ENCODE results near the gene TRABD2B.

Gene TRABD2B

DNA sequence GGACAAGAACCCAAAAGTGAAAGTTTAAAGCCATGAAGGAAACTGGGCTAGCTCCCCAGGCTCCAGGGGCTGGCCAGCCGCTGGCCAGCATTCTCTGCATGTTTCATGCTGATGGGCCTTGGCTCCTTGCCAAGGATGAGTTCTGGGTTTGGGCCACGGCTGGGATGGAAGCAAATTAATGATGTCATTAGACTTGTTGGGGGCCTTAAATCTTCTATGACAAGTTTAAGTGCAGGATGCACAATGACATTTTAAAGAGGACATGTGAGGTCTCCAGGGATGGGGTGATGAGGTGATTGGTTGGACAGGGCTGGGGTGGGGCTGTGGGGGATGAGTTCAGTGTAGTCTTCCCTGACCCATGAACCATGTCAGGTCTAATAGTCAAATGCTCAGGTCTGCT is 199.6 kb downstream of the TRABD2B start:
- in situ Hi-C loops (cut with MboI; ENCODE audit: low pct_unique_long_range_greater_than_20kb, low sequenced_read_pairs, unreplicated experiment): no loop called here
- TF ChIP-seq, protein P1, sequence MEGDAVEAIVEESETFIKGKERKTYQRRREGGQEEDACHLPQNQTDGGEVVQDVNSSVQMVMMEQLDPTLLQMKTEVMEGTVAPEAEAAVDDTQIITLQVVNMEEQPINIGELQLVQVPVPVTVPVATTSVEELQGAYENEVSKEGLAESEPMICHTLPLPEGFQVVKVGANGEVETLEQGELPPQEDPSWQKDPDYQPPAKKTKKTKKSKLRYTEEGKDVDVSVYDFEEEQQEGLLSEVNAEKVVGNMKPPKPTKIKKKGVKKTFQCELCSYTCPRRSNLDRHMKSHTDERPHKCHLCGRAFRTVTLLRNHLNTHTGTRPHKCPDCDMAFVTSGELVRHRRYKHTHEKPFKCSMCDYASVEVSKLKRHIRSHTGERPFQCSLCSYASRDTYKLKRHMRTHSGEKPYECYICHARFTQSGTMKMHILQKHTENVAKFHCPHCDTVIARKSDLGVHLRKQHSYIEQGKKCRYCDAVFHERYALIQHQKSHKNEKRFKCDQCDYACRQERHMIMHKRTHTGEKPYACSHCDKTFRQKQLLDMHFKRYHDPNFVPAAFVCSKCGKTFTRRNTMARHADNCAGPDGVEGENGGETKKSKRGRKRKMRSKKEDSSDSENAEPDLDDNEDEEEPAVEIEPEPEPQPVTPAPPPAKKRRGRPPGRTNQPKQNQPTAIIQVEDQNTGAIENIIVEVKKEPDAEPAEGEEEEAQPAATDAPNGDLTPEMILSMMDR (IDR thresholded peaks at IDR 0.05; ENCODE audit: extremely low read depth, insufficient read depth, missing control alignments): no peak

DNA sequence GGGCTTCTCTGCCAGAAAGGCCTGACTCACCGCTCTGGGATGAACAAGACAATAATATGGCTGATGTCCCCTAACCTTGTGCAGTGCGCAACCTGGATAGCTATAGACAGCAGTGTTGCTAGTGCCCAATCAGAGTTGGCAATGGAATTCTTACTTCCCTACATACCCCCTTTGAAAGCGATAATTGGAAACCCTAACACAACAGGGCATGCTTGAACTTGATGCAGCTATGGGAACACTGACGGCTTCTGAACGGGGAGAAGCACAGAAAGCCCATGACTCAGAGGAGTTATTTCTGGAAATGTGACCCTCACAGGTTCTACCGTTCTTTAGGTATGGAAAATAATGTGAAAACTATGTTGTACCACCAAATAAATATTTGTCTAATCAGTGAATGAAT is 200.6 kb downstream of the TRABD2B start:
- TF ChIP-seq, protein P1 (IDR thresholded peaks at IDR 0.05; ENCODE audit: extremely low read depth, insufficient read depth, missing control alignments): no peak
- no peak for DNase-seq (ENCODE audit: low spot score)
- in situ Hi-C loops (cut with MboI; ENCODE audit: low pct_unique_long_range_greater_than_20kb, low sequenced_read_pairs, unreplicated experiment): no loop called here

More for the DNA sequence above, 199.6 kb downstream of the TRABD2B start:
- DNase-seq (ENCODE audit: low spot score): no peak

DNA sequence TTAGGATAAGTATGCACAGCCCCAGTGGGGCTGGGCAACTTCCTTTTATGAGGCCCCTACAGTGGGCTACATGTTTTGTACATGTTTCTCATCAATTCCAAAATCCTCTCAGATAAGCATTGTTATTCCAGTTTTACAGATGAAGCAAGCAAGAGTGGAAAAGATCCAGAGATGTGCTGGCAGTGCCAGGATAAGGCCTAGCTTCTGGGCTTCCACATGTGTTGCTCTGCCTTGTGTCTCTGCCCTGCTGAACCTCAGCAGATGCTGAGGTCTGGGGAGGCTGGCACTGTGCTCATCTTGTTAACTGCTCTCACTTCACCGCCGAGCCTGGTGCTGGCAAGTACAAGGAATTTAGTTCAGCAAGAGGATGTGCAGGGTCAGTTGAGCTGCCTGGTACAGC is 202.1 kb downstream of the TRABD2B start:
- DNase-seq (ENCODE audit: low spot score): no peak
- in situ Hi-C loops (cut with MboI; ENCODE audit: low pct_unique_long_range_greater_than_20kb, low sequenced_read_pairs, unreplicated experiment): no loop called here
- TF ChIP-seq, protein P1 (IDR thresholded peaks at IDR 0.05; ENCODE audit: extremely low read depth, insufficient read depth, missing control alignments): no peak

DNA sequence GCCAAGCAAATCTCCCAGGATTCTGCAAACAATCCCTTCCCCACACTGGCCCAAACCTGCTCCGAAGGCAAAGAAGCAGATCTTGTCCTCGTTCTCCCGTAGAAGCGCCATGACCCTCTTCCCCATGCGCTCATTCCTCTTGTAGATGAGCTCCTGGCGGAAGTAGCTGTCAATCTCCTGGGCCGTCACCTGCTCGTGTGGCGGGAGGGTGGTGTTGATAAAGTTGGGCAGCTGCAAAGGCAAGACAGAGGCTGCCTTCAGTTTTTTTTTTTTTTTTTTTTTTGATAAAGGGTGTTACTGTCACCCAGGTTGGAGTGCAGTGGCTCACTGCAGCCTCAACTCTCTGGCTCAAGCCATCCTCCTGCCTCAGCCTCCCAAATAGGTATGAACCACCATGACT is 202.7 kb downstream of the TRABD2B start:
- TF ChIP-seq, protein P1 (IDR thresholded peaks at IDR 0.05; ENCODE audit: extremely low read depth, insufficient read depth, missing control alignments): no peak
- in situ Hi-C loops (cut with MboI; ENCODE audit: low pct_unique_long_range_greater_than_20kb, low sequenced_read_pairs, unreplicated experiment): no loop called here
- no peak for DNase-seq (ENCODE audit: low spot score)

DNA sequence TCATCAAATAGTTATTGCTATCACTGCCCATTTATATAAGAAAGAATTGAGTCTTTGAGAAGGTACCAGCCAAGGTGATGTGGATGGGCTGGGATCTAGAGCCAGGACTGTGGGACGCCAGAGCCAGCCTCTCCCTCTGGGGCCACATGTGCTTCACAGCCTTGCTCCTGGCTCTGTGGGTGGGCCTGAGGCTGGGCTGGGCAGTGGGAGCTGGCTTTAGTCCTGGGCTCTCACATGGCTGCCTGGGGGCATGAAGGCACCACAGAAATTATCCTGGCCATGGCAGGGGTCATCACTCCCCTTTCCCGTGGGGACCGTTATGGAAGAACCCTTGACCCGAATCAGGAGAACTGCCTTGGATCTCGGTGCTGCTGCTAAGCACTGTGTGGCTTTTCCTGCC is 203.1 kb downstream of the TRABD2B start:
- DNase-seq (ENCODE audit: low spot score): no peak
- in situ Hi-C loops (cut with MboI; ENCODE audit: low pct_unique_long_range_greater_than_20kb, low sequenced_read_pairs, unreplicated experiment): no loop called here
- TF ChIP-seq, protein P1 (IDR thresholded peaks at IDR 0.05; ENCODE audit: extremely low read depth, insufficient read depth, missing control alignments): no peak

DNA sequence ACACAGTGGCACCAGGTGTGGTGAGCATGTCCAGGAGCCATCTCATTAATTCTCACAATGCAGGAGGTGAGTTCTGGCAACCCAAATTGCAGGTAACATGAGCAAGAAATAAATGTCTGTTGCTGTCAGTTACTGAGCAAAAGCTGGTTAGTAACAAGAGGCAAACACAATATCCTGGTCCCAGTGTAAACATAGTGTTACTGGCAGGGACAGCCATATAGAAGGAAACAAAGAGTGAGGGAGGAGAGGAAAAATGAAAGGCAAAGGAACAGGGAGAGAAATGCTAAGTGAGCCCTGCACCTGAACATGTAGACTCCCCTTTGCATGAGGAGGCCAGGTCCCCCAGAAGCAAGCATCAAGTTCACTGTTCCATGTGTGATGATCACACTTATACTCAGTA is 203.6 kb downstream of the TRABD2B start:
- in situ Hi-C loops (cut with MboI; ENCODE audit: low pct_unique_long_range_greater_than_20kb, low sequenced_read_pairs, unreplicated experiment): no loop called here
- TF ChIP-seq, protein P1 (IDR thresholded peaks at IDR 0.05; ENCODE audit: extremely low read depth, insufficient read depth, missing control alignments): no peak

DNA sequence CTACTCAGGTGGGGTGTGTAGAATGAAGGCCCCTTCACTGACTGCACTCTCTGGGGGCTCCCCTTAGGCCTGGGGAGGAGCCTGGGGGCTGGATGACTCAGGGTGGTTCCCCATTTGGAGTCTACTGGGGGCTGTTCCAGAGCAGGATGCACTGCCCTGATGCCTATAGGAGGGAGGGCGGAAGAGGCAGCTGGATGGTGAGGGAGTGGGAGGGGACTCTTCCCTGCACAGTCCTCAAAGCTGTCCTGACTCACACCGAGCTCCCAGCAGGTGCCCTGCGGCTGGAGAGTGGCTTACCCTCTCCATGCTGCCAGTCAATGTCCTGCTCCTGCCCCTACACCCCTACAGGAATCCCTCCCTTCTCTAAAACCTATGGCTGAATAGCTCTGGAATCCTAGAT is 204.4 kb downstream of the TRABD2B start:
- TF ChIP-seq, protein P1 (IDR thresholded peaks at IDR 0.05; ENCODE audit: extremely low read depth, insufficient read depth, missing control alignments): no peak

More for the DNA sequence above, 203.6 kb downstream of the TRABD2B start:
- no peak for DNase-seq (ENCODE audit: low spot score)

More for the DNA sequence above, 204.4 kb downstream of the TRABD2B start:
- no peak for DNase-seq (ENCODE audit: low spot score)
- in situ Hi-C loops (cut with MboI; ENCODE audit: low pct_unique_long_range_greater_than_20kb, low sequenced_read_pairs, unreplicated experiment): no loop called here
